ENCODE data around the gene RAB44.

RAB44 gene

GRCh38 chr6:36752187-36752885 is 54.7 kb downstream of the RAB44 start:
- DNase-seq (ENCODE audit: low read depth in 3 of 3): no peak

DNA sequence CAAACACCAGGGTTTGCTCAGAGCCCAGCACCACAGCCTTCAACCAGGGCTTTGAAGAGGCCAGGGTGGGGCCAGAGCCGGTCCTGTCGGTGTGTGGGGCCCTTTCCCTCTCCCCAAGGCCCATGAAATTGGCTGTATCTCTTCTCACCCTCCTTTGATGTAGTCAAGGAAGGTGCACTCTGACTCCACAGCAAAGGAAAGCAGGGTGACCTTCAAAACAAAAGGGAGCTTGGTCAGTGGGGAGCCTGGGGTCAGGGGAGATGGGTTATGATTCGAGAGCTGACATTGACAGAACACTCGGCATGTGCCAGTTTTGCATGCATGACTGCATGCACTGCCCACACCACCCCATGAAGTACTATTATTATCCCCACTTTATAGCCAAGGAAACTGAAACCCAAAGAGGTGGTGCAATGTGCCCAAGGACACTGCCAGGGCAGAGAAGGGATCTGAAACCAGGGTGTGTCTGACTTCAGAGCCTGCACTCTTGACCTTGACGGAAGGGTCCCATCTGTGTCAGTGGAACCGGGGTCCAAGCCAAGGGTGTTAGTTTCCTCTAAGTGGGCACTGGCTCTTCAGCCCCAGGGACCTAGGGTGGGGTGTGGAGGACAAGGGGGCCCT is 55.4 kb downstream of the RAB44 start:
- no peak for DNase-seq (ENCODE audit: low read depth in 3 of 3)

DNA sequence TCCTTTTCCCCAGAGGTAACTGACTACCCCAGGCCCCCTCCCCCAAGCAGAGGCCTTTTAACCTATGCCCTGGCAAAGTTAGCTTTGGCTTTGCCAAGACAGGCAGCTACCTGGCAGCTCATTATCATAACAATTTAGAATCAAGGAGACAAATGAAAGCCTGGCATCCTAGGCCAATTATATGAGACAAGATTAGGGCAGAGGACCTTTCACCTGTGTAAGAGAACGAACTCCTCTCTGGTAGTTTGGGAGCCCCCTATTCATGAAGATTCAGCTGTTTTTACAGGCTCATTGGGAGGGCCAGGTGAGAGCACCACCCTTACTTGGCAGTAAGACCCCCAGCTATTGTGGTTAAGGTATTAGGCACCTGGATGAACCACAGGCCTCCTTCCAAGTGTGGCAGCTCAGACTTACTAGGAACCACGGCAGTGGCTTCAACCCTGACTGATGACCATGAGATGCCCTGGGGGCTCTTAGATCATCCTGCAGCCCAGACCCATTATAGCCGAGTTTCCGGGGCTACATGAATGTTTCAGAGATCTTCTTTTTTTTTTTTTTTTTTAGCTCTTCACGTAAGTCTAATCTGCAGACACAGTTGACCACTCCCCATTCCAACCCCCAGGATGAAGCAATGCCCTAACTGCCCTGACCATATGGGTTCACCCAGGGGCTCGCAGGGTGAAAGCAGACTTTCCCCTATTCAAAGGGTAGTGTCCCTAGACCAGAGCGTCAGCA is 56.2 kb downstream of the RAB44 start:
- no peak for DNase-seq (ENCODE audit: low read depth in 3 of 3)

- DNase-seq (ENCODE audit: low read depth in 3 of 3): no peak
Measured at GRCh38 chr6:36754582-36755434, 57.2 kb downstream of the RAB44 start.

- peak; percentile 47 to 70 (median 63) for DNase-seq (ENCODE audit: low read depth in 3 of 3)
Measured at GRCh38 chr6:36755435-36756348, 58.1 kb downstream of the RAB44 start.

DNA sequence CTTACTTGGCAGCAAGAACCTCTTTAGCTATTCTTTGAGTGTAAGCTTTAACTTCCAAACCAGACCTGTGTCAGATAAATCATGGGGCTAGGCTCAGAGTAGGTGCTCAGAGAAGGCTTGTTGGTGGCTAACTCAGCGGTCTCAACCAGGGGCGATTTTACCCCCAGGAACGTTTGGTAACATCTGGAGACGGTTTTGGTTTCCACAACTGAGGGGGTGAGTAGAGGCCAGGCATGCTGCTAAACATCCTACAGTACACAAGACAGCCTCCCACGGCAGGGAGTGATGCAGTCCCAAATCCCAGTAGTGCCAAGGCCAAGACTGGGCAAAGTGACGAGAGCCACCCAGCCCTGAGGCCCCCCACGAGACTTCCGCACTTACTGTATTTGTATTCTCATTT is 59.2 kb downstream of the RAB44 start:
- no peak for DNase-seq (ENCODE audit: low read depth in 3 of 3)

GRCh38 chr6:36757206-36757605 is 59.6 kb downstream of the RAB44 start:
- no peak for DNase-seq (ENCODE audit: low read depth in 3 of 3)

GRCh38 chr6:36757943-36758508 is 60.4 kb downstream of the RAB44 start:
- no peak for DNase-seq (ENCODE audit: low read depth in 3 of 3)

DNA sequence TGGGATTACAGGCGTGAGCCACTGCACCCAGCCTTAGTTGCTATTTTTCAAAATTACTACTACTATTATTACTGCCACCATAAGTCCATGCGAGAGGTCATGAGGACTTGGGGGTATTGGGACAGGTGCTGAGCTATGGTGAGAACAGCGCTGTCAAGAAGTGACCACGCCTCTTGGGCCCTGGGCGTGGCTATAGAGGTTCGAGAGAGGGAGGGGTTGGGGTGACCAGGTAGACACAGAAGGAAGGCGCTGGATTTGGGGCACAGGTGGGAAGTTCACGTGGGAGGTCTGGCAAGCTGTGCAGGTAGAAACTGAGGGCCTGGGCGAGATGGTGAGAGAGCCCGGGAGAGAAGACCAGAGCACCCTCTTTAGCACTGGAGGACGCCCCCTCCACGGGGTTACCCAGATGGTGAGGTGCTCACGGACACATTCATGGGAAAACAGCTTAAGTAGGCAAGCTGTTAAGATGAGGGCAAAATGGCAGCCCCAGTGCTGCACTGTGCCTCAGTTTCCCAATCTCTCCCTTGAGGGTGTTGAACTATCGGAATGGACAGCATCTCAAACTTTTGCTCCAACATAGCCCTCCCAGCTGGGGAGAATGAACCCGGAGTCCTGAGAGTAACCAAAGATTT is 61.0 kb downstream of the RAB44 start:
- no peak for DNase-seq (ENCODE audit: low read depth in 3 of 3)

GRCh38 chr6:36759148-36759759 is 61.6 kb downstream of the RAB44 start:
- peak; percentile 68 to 77 (median 70) for DNase-seq (ENCODE audit: low read depth in 3 of 3)

DNA sequence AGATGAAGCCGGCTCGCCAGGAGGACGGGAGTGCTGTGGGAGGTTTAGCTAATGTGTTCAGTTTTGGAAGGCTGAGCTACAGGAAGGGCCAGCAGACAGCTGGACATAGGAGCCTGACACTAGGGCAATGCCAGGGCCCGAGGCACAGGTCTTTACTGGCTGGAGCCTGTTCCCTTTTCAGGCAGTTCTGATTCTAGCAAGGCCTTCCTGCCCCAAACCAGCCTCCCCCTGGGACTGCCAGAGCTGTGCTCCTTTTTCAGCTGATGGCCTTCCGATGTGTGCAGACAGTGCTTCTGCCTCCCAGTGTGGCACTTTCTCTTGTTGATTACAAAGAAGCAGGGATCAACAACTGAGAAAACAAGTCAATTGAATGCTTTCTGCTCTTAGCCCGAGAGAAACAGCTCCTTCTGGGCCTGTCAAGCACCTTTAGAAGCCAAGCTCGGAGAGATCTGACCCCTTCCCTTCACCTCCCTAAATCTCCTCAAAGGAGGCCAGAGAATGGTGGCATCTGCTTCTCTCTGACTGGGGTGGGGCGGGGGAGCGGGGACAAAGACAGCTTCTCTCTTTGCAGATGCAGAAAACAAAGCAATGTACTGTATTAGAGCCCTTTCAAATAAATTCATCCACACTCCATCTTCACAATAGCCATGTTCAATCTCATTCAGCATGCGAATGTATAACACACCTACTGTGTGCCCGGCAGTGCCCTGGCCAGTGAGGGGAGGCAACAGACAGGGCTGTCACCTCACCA is 63.2 kb downstream of the RAB44 start:
- DNase-seq (ENCODE audit: low read depth in 3 of 3): no peak

- DNase-seq (ENCODE audit: low read depth in 3 of 3): no peak
Measured at GRCh38 chr6:36762123-36762522, 64.5 kb downstream of the RAB44 start.

GRCh38 chr6:36765190-36765589 is 67.6 kb downstream of the RAB44 start:
- DNase-seq (ENCODE audit: low read depth in 3 of 3): no peak

DNA sequence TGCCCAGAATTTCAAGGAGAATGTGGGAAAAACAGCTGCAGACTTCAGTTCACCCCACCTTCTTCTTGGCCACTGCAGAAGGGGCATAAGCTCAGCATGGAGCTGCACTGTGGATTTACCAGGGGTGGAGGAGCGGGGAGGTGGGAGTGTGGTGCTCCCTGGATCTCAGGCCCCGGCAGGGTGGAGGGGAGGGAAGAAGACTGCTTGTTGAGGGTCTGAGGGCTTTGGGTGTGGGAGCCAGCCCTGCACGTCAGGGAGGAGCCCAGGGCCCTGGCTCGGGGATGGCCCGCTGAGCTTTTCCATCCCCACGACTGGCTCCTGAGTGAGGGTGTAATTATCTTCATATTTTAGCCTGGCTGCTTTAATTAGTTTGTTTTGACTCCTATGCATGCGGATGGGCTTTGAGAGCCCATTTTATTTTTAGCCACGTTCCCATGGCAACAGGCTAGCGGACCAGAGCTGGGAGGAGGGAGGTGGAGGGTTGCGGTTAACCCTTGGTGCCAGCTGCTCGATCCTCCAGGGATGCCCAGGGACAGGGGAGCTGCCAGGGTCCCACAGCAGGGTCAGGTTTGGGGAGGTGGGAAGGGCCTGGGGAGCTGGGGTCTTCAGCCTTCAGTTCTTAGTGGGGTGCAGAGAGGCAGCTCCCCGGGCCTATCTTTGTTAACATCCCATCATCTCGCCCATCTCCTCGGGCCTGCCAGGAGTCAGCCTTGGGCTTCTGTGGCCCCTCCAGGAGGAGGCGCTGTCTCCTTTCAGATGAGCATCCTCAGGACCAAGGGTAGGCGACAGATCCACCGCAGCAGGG is 68.2 kb downstream of the RAB44 start:
- DNase-seq (ENCODE audit: low read depth in 3 of 3): peak; percentile 61 to 83 (median 71)

GRCh38 chr6:36766399-36766945 is 68.8 kb downstream of the RAB44 start:
- DNase-seq (ENCODE audit: low read depth in 3 of 3): no peak

- DNase-seq (ENCODE audit: low read depth in 3 of 3): no peak
Measured at GRCh38 chr6:36769183-36769675, 71.6 kb downstream of the RAB44 start.

GRCh38 chr6:36769676-36770499 is 72.3 kb downstream of the RAB44 start:
- no peak for DNase-seq (ENCODE audit: low read depth in 3 of 3)

Measured in stimulated activated CD4-positive, alpha-beta T cell treated with anti-CD3 and anti-CD28 coated beads, TNF-alpha, amount 100 ng/mL, for 48 hours (primary cell).